HCT116 (cell line): ENCODE results near the gene PMCH. TPM values are rescaled to one million over a fixed set of nuclear protein-coding genes. Genes with fewer than 3 reads are reported as not detected.

Source experiments
- ATAC-seq: fragments of 200-7000 bp; cut with Tn5 transposase; 2 replicates; pipeline ENCODE4 v1.9.1; 2020; ENCODE audit warnings: mild to moderate bottlenecking, moderate library complexity
- BruUV-seq: library from RNA; stranded (reverse); fragments of 400-500 nt; replicated peaks from 2 replicates; lab custom pipeline; 2021; lab: Mats Ljungman, UMichigan
- CTCF ChIA-PET: fragments of 300-600 bp; sonication (Branson Sonifier 250); formaldehyde crosslinking; loops from one replicate; lab custom pipeline; 2021; ENCODE audit warnings: antibody characterized with exemption; lab: Charles Lee
- POLR2A ChIA-PET: fragments of 300-600, 350-600 bp; sonication (Branson Sonifier 250); formaldehyde crosslinking; loops from one replicate; lab custom pipeline; 2021; ENCODE audit warnings: antibody characterized with exemption; lab: Charles Lee
- RAD21 ChIA-PET, 2 experiments: fragments of 300-600 bp; sonication (Branson Sonifier 250); formaldehyde crosslinking; loops; one replicate each; lab custom pipeline; 2023; ENCODE audit warnings: low total read pairs in 2 of 2; ENCODE audit not compliant: uncharacterized antibody in 2 of 2, unreplicated experiment in 2 of 2, low non-redundant PET in 1 of 2; lab: Charles Lee
- DNase-seq: peaks from one replicate; pipeline ENCODE4 v3.0.0-alpha.2; 2010; ENCODE audit warnings: low read depth, low spot score
- H2AFZ ChIP-seq: fragments of 200-600 bp; shearing (Covaris generic), sonication (generic); 2 replicates; pipeline ENCODE4 v1.6.1; 2017; ENCODE audit warnings: low read depth, mixed run types, mixed read lengths, antibody characterized with exemption, low read length; ENCODE audit not compliant: poor library complexity, severe bottlenecking
- H3K27ac ChIP-seq: 2 replicates; pipeline ENCODE4 v1.5.1; 2012; ENCODE audit warnings: low read depth, low read length
- H3K27me3 ChIP-seq: fragments of 200-600 bp; sonication (generic); 2 replicates; pipeline ENCODE4 v1.6.1; 2016; ENCODE audit warnings: mixed run types, low read length, mixed read lengths; ENCODE audit not compliant: insufficient read depth
- H3K36me3 ChIP-seq, 2 experiments: fragments of 200-500 bp in 1 of 2; fragments of 200-600 bp in 1 of 2; sonication (Bioruptor generic) in 1 of 2; sonication (generic) in 1 of 2; 2 replicates each; pipeline versions ENCODE4 v1.5.1 to v1.6.1; 2014 to 2016; ENCODE audit warnings: low read length in 2 of 2, inconsistent platforms in 1 of 2, mixed read lengths in 1 of 2, mixed run types in 1 of 2; ENCODE audit not compliant: insufficient read depth in 2 of 2, control insufficient read depth in 1 of 2
- H3K4me1 ChIP-seq, 2 experiments: fragments of 200-600 bp in 1 of 2; sonication (generic) in 1 of 2; 2 replicates each; pipeline versions ENCODE4 v1.5.1 to v1.6.1; 2012 to 2017; ENCODE audit warnings: low read length in 2 of 2, inconsistent platforms in 1 of 2, mild to moderate bottlenecking in 1 of 2, mixed read lengths in 1 of 2, mixed run types in 1 of 2, moderate library complexity in 1 of 2; ENCODE audit not compliant: insufficient read depth in 2 of 2, control insufficient read depth in 1 of 2
- H3K4me2 ChIP-seq: fragments of 200-600 bp; sonication (generic); 2 replicates; pipeline ENCODE4 v1.6.1; 2017; ENCODE audit warnings: mixed run types, low read length, mixed read lengths
- H3K4me3 ChIP-seq, 2 experiments: fragments of 200-600 bp in 1 of 2; sonication (generic) in 1 of 2; replicated peaks in 1 of 2; 2 replicates each; pipeline ENCODE4 v1.5.1; 2011 to 2016; ENCODE audit warnings: low read length in 2 of 2, control low read depth in 1 of 2, low read depth in 1 of 2, mild to moderate bottlenecking in 1 of 2, mixed read lengths in 1 of 2, mixed run types in 1 of 2
- H3K79me2 ChIP-seq: fragments of 200-600 bp; sonication (generic); 2 replicates; pipeline ENCODE4 v1.6.1; 2017; ENCODE audit warnings: mild to moderate bottlenecking, mixed run types, low read length, moderate library complexity, mixed read lengths; ENCODE audit not compliant: insufficient read depth
- H3K9ac ChIP-seq: fragments of 200-600 bp; sonication (generic); 2 replicates; pipeline ENCODE4 v1.6.1; 2016; ENCODE audit warnings: low read length, mixed read lengths
- H3K9me2 ChIP-seq: fragments of 200-600 bp; sonication (generic), shearing (Covaris generic); 2 replicates; pipeline ENCODE4 v1.6.1; 2017; ENCODE audit warnings: mixed run types, mild to moderate bottlenecking, moderate library complexity; ENCODE audit not compliant: insufficient read depth
- H3K9me3 ChIP-seq, 2 experiments: fragments of 200-500 bp in 1 of 2; fragments of 200-600 bp in 1 of 2; sonication (Bioruptor generic) in 1 of 2; sonication (generic) in 1 of 2; 2 replicates each; pipeline ENCODE4 v1.6.1; 2014 to 2017; ENCODE audit warnings: low read length in 2 of 2, mixed read lengths in 2 of 2, inconsistent platforms in 1 of 2, low read depth in 1 of 2, mild to moderate bottlenecking in 1 of 2, mixed run types in 1 of 2, moderate library complexity in 1 of 2; ENCODE audit not compliant: control insufficient read depth in 1 of 2, insufficient read depth in 1 of 2
- H4K20me1 ChIP-seq: fragments of 200-600 bp; sonication (generic), shearing (Covaris generic); 2 replicates; pipeline ENCODE4 v1.6.1; 2017; ENCODE audit warnings: mixed run types, mild to moderate bottlenecking, moderate library complexity; ENCODE audit not compliant: insufficient read depth
- CBX3 ChIP-seq: IDR thresholded peaks from 2 replicates; pipeline ENCODE4 v1.6.1; 2012; ENCODE audit warnings: low read depth
- RAD21 ChIP-seq: IDR thresholded peaks from 2 replicates; pipeline ENCODE4 v1.6.1; 2012; ENCODE audit warnings: low read depth, mild to moderate bottlenecking
- TCF7L2 ChIP-seq: IDR thresholded peaks from 2 replicates; pipeline ENCODE4 v1.7.0; 2011; ENCODE audit warnings: borderline replicate concordance, inconsistent platforms; ENCODE audit not compliant: insufficient read depth, insufficient read length; ENCODE audit errors: extremely low read depth
- intact Hi-C: fragments of 100-400 bp; cut with micrococcal nuclease; formaldehyde crosslinking; loops from 2 replicates; pipeline ENCODE4 v1.10.0; 2022
- total RNA-seq: library from RNA; stranded (reverse); gene quantifications from one replicate; pipeline ENCODE4 v1.2.1, GENCODE V29; 2021; ENCODE audit not compliant: unreplicated experiment
- TF ChIP-seq, protein P1 (sequence below): IDR thresholded peaks from 2 replicates; pipeline ENCODE4 v1.6.1; 2012
- TF ChIP-seq, protein P2 (sequence below), 3 experiments: fragments of 200-600 bp in 1 of 3; sonication (generic) in 1 of 3; IDR thresholded peaks in 2 of 3; conservative IDR thresholded peaks in 1 of 3; 2 replicates each; pipeline ENCODE4 v1.5.1; 2012 to 2017; ENCODE audit warnings: low read depth in 2 of 3, low read length in 2 of 3, antibody characterized with exemption in 1 of 3, borderline replicate concordance in 1 of 3, control low read depth in 1 of 3, mild to moderate bottlenecking in 1 of 3, mixed read lengths in 1 of 3, mixed run types in 1 of 3, moderate library complexity in 1 of 3; ENCODE audit not compliant: insufficient read depth in 1 of 3

PMCH gene
- total RNA-seq, 1 experiment from 2014 or later: not detected

DNA sequence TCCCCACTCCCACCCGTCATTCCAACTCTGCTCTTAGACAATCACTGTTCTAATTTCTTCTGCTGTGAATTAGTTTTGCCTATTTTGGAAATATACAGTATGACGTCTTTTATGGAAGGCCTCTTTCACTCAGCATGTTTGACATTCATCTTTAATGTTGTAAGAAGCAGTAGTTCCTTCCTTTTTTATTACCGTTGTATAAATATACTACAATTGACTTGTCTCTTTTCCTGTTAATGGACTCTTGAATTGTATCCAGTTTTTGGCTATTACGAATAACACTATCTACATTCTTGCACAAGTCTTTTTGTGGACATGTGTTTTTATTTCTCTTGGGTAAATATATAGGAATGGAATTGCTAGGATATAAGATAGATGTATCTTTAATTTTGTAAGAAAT, 4.9 kb upstream of the PMCH start:
- H3K27me3 ChIP-seq: no peaks in the 10 kb centered on the region
- no peaks in the 10 kb centered on the region for H3K4me1 ChIP-seq
- BruUV-seq: no TSS peak
- no peaks in the 10 kb centered on the region for H3K36me3 ChIP-seq
- DNase-seq: no peak
- ChIA-PET POLR2A (no interaction called here), CTCF (no interaction called here), RAD21 (no interaction called here)
- H3K4me2 ChIP-seq: no peak overlapping the region
- no peaks in the 10 kb centered on the region for H3K9me3 ChIP-seq
- intact Hi-C loops: no loop called here
- no peak for ATAC-seq
- TF ChIP-seq CBX3: no peak
- TF ChIP-seq, protein P1, sequence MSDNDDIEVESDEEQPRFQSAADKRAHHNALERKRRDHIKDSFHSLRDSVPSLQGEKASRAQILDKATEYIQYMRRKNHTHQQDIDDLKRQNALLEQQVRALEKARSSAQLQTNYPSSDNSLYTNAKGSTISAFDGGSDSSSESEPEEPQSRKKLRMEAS: no peak
- TF ChIP-seq, protein P2, sequence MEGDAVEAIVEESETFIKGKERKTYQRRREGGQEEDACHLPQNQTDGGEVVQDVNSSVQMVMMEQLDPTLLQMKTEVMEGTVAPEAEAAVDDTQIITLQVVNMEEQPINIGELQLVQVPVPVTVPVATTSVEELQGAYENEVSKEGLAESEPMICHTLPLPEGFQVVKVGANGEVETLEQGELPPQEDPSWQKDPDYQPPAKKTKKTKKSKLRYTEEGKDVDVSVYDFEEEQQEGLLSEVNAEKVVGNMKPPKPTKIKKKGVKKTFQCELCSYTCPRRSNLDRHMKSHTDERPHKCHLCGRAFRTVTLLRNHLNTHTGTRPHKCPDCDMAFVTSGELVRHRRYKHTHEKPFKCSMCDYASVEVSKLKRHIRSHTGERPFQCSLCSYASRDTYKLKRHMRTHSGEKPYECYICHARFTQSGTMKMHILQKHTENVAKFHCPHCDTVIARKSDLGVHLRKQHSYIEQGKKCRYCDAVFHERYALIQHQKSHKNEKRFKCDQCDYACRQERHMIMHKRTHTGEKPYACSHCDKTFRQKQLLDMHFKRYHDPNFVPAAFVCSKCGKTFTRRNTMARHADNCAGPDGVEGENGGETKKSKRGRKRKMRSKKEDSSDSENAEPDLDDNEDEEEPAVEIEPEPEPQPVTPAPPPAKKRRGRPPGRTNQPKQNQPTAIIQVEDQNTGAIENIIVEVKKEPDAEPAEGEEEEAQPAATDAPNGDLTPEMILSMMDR (IDR thresholded peaks at IDR 0.05 in 2 of 3, conservative IDR thresholded peaks at IDR 0.05 in 1 of 3; ENCODE audit: borderline replicate concordance in 1 of 3, insufficient read depth in 1 of 3, low read depth in 2 of 3, low read length in 2 of 3): no peak
- no peak for TF ChIP-seq TCF7L2
- H3K27ac ChIP-seq: no peak overlapping the region
- no peaks in the 10 kb centered on the region for H3K9me2 ChIP-seq
- no peaks in the 10 kb centered on the region for H3K79me2 ChIP-seq
- no peaks in the 10 kb centered on the region for H4K20me1 ChIP-seq
- H2AFZ ChIP-seq: no peak overlapping the region
- H3K9ac ChIP-seq: no peak overlapping the region
- no peak overlapping the region for H3K4me3 ChIP-seq

DNA sequence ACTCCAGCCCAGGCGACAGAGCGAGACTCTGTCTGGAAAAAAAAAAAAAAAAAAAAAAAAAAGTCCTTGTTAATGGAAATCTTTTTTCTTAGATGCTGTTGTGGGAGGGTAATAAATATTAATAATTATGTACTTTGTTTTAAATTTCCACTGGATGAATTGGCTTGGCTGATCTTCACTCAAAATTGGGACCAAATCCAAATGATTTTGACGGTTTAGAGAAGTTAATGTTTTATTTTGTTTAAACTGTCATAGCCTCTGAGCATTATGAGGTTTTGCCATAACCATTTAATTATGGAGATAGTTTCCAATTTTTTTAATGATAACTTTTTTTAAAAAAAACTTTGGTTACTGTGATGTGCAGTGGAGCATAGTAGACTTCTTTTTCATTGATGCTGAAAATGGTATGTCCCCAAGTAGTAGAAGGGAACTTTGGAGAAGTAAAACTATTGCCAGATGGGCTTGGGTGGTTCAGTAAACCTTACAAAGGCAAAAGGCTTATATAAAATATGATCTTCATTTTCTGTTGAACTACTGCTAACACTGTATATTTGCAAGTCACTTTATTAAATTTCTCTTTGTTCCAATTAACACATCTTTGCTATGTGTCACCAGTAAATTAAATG, 3.9 kb upstream of the PMCH start:
- no peaks in the 10 kb centered on the region for H4K20me1 ChIP-seq
- H3K27ac ChIP-seq: no peak overlapping the region
- no peak overlapping the region for H3K9ac ChIP-seq
- ATAC-seq (no peak), DNase-seq (no peak)
- intact Hi-C loops: no loop called here
- H3K4me3 ChIP-seq: no peak overlapping the region
- ChIA-PET RAD21 (no interaction called here), POLR2A (no interaction called here), CTCF (no interaction called here)
- H3K9me3 ChIP-seq: no peaks in the 10 kb centered on the region
- H3K36me3 ChIP-seq: no peaks in the 10 kb centered on the region
- H3K9me2 ChIP-seq: no peaks in the 10 kb centered on the region
- no peak overlapping the region for H3K4me2 ChIP-seq
- H2AFZ ChIP-seq: no peak overlapping the region
- no peaks in the 10 kb centered on the region for H3K79me2 ChIP-seq
- BruUV-seq: no TSS peak
- TF ChIP-seq RAD21: no peak
- no peaks in the 10 kb centered on the region for H3K27me3 ChIP-seq
- no peaks in the 10 kb centered on the region for H3K4me1 ChIP-seq
